Activated CD8-positive, alpha-beta memory T cell treated with anti-CD3 and anti-CD28 coated beads, Interleukin-2, amount 50 U/mL, for 24 hours (primary cell): ENCODE data around the gene PLXNA4.

Experiments used
- DNase-seq: peaks from one replicate; pipeline ENCODE4 v3.0.0-alpha.2; 2020; ENCODE audit errors: extremely low read depth

The PLXNA4 gene

GRCh38 chr7:132242192-132242812, 334.0 kb downstream of the PLXNA4 start:
- no peak for DNase-seq

- DNase-seq = no peak
Observed at GRCh38 chr7:132240821-132241422, 335.3 kb downstream of the PLXNA4 start.

GRCh38 chr7:132240262-132240661, 336.0 kb downstream of the PLXNA4 start:
- DNase-seq = no peak

- no peak for DNase-seq
Observed at GRCh38 chr7:132239422-132239994, 336.8 kb downstream of the PLXNA4 start.

GRCh38 chr7:132234711-132235110, 341.6 kb downstream of the PLXNA4 start:
- no peak for DNase-seq

GRCh38 chr7:132232406-132232805, 343.9 kb downstream of the PLXNA4 start:
- DNase-seq = no peak

- DNase-seq = no peak
Observed at GRCh38 chr7:132230462-132230861, 345.8 kb downstream of the PLXNA4 start.

GRCh38 chr7:132228240-132228639, 348.0 kb downstream of the PLXNA4 start:
- DNase-seq = no peak

GRCh38 chr7:132226957-132227290, 349.3 kb downstream of the PLXNA4 start:
- DNase-seq = no peak

- DNase-seq = no peak
Observed at GRCh38 chr7:132226046-132226956, 350.0 kb downstream of the PLXNA4 start.

- DNase-seq = no peak
Observed at GRCh38 chr7:132225216-132226030, 350.8 kb downstream of the PLXNA4 start.

GRCh38 chr7:132221356-132221755, 354.9 kb downstream of the PLXNA4 start:
- DNase-seq = no peak

GRCh38 chr7:132220060-132220459, 356.2 kb downstream of the PLXNA4 start:
- no peak for DNase-seq

GRCh38 chr7:132218876-132219275, 357.4 kb downstream of the PLXNA4 start:
- no peak for DNase-seq

- DNase-seq = no peak
Observed at GRCh38 chr7:132216847-132217525, 359.3 kb downstream of the PLXNA4 start.

- no peak for DNase-seq
Observed at GRCh38 chr7:132214452-132214851, 361.8 kb downstream of the PLXNA4 start.

- DNase-seq = no peak
Observed at GRCh38 chr7:132213583-132213982, 362.7 kb downstream of the PLXNA4 start.

- DNase-seq = no peak
Observed at GRCh38 chr7:132211971-132212370, 364.3 kb downstream of the PLXNA4 start.

GRCh38 chr7:132210821-132211220, 365.4 kb downstream of the PLXNA4 start:
- DNase-seq = no peak

GRCh38 chr7:132207782-132208181, 368.5 kb downstream of the PLXNA4 start:
- DNase-seq = no peak

GRCh38 chr7:132207211-132207610, 369.1 kb downstream of the PLXNA4 start:
- no peak for DNase-seq
